HG03521 (cell line): ENCODE data around the gene DRICH1.
"Not testable (repeated sequence)": the region's sequence is repeated elsewhere in the genome, so short reads cannot be mapped to it uniquely, and the experiment has no call there.

ENCODE experiments used
- ATAC-seq: cut with Tn5 transposase; IDR thresholded peaks from one replicate; pipeline ENCODE4 v1.9.1; 2021; ENCODE audit warnings: mild to moderate bottlenecking, moderate library complexity; ENCODE audit not compliant: unreplicated experiment

DRICH1 gene

DNA sequence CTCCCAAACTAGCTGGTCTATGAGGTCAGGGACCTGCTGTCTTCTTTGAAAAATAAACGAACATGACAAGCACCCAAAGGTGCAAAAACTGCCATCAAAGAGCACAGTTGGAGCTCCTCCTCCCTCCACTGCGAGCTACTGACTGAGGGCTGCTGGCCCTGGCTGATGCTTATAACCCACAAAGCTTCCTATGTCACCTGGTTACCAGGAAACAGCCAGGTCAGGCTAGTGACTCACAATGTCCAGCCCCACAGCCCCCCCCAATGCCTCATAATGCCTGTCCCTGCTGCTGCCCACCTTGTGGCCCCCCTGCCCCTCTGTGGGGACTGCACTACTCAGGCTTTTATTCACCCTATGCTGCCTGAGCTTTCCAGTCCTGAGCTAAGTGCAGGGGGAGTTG lies at the start of gene DRICH1:
Gene DRICH1 (minus strand): TSS at position 144 of the 400 bp plus-strand sequence. CDS start 298 bp downstream, outside the sequence.
- no peak for ATAC-seq

- ATAC-seq = no peak
Measured at GRCh38 chr22:23681026-23681809, 49.1 kb upstream of the DRICH1 start.

GRCh38 chr22:23678133-23678532 lies 46.0 kb upstream of the DRICH1 start:
- ATAC-seq = no peak

- no peak for ATAC-seq
Measured at GRCh38 chr22:23677701-23677995, 45.5 kb upstream of the DRICH1 start.

DNA sequence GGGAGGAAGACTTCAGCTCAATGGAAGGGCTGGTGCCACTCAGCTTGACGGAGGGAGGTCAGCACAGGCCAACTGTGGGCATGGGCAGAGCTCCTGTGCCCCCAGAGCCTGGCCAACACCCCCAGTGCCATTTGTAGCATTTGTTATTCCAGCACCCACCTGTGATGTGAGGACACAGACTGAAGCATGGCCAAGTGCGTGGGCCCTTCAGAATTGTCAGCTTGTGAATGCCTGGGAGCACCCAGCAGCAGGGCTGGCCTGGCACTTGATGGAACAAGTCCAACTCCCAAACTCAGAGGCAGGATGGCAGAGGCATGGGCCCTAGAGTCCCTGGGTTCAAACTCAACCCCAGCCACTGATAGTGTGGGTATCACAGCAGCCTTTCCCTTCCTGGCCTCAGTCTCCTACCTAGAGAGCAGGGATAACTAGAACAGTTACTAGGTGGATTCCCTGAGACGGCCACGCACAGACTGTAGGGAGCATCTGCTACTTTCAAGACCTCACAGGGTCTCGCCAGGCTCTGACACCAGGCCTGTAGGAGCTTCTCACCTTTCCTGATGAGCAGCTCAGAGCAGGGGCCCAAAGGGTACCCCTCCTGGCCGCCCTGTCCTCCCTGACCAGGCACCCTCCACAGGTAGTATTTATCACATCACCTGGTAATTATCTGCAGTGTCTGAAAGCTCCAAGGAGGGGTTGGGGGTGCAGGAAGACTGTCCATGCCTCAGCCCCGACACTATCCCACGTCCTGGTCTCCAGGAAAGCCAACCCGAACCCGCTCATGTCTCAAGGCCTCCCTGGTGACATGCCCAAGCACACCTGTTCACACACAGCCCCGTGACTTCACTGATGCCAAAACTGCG lies 45.0 kb upstream of the DRICH1 start:
- ATAC-seq = not testable (repeated sequence)

DNA sequence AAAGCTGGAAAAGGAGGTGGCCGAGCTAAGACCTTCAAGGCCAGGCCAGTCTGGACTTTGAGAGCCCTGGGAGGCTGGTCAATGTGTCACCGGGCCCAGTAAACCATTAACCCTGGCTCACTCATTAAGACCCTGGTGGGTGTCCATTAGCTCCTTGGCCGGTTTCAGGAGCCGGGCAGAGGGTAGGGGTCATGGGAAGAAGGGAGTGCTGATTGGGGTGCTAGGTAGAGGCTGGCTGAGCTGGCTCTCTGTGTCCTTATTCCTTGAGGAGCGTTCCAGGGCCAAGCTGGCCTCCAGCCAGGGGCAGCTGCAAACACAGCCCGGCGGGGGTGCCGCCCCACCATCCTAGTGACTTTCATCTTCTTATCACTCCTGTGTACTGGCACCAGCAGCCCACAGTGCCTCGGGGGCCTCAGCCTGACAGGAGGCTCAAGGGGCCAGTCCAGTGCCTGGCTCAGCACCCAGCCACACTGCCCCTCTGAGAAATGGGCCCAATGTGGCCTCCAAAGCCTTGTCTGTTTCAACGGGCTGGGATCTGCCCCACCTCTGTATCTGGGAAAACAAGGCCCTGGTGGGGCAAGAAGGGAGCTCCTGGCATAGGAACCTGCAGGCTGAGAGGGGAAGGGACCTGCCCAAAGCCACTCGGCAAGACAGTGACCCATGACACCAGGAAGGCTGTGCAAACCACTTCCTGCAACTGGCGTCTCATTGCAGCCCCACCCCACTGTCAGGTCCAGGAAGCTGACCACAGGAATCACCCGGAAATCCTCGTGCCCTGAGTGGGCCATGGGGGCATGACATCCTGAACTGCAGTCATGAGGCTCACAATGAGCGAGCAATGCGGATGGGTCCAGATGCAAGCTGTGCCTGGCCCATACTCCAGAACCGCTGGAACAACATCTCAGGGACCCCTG lies 43.6 kb upstream of the DRICH1 start:
- ATAC-seq = no peak

DNA sequence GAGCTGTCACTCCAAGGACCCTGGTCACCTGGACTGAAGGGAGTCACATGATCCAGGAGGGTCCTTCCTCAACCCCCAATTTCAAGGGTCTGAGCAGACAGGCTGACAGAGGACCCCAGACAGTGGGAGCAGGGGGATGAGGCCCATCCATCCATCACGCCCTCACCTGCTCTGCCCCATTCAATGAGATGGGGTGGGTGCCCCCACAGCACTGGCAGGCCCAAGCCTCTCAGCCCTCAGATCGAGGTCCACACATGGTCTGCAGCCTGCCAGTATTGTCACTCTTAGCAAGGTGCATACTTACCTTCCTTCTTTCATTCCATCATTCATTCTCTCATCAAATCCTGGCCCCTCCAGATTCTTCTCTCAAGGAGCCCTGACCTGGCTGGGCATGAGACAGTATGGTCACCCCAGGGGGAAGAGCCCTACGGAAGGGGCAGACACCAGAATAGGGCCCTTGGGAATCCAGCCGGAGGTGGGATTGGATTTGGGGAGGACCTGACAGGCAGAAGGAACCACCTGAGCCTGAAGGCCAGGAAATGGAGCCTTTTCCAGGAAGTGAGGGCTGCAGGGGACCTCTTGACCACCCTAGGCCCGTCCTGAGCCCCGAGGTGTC lies 42.9 kb upstream of the DRICH1 start:
- not testable (repeated sequence) for ATAC-seq

DNA sequence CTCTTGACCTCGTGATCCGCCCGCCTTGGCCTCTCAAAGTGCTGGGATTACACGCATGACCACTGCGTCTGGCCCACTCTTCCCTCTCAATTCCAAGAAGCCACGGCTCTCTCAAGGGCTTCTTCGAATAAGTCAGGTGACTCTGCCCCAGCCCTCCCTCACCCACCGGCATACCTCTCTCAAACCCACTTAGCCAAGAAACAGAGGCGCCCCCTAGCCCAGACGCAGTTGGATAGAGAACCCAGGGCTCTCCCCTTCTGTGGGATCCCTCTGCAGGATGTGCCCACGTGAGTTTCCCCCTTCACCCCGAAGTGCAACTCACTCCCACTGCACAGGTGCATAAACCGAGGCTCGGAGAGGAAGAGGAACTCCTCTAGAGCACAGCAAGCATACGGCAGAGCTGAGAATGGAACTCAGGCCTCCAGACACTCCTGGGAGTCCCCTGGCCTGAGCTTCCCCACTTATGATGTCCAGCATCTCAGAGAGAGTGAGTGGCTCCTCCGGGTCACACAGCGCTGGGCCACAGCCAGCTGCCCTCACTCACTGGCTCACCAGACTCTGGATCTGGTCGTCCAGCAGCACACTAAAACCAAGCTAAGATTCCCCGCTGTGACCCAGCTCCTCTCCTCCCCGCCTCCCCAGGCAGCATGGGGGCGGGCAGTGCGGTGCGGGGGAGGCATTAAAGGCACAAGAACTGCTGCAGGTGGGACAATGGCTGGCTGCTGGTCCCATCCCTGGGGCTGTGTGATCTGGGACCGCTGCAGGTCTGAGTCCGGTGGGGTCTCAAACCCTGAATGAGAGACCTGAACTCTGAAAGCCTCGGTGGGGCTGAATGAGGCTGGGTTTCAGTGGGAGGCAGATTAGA lies 41.9 kb upstream of the DRICH1 start:
- ATAC-seq = no peak

- no peak for ATAC-seq
Measured at GRCh38 chr22:23673050-23673620, 41.0 kb upstream of the DRICH1 start.

DNA sequence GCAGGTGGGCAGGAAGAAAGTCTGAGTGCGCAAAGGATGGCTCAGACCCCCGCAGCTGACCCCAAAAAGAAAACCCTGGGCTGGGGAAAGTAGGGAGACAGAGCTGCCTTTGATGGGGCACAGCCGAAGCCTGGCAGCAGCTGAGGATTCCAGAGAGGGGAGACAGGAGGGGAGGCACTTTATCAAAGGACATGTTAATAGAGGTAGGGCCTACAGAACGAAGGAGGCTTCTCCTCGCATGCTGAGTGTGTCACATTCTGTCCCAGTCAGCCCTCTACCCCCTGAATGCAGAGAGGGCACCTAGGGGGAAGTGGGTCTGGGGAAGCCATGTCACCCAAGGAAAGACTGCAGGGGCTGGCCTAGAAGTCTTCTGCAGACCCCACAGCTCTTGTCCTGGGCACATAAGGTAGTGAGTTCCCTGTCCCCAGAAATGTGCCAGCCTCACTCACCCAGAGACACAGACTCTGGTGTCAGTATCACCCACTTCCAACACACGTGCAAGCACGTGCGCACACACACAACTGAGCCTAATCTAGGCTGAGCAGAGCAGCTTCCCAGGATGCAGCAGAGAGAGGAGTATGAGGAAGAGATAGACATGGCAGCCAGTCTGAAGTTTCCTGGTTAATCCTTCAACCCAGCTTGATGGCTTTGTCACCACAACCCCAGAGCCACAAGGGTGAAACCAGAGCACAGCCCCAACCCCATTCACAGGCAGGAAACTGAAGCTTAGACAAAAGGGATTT lies 40.4 kb upstream of the DRICH1 start:
- not testable (repeated sequence) for ATAC-seq

DNA sequence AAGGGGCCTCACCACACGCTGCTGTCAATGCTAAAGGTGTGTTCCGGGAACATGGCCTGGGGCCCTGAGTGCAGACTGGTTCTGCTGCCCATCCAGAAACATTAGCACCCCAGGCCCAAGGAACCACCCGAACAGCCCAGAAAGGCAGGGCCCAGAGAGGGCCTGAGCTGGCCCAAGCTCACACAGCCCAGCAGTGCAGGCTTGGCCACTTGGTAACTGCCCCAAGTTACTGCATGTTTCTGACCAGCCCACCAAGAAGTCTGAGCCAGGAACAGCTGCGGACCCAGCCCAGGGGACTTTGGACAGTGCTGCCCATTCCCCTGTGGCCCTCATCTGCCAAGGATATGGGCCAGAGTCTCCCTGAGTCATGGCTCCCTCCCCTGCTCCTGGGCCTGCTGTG lies 39.3 kb upstream of the DRICH1 start:
- ATAC-seq = not testable (repeated sequence)

GRCh38 chr22:23670378-23671295 lies 38.5 kb upstream of the DRICH1 start:
- ATAC-seq = no peak

DNA sequence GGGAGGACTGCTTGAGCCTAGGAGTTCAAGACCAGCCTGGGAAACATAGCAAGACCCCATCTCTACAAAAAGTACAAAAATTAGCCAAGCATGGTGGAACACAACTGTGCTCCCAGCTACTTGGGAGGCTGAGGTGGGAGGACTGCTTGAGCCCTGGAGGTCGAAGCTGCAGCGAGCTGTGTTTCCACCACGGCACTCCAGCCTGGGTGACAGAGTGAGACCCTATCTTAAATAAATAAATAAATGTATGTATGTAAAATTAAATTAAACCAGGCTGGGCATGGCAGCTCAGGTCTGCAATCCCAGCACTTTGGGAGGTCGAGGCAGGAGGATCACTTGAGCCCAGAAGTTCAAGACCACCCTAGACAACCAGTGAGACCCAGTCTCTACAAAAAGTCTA lies 28.3 kb upstream of the DRICH1 start:
- ATAC-seq = not testable (repeated sequence)

DNA sequence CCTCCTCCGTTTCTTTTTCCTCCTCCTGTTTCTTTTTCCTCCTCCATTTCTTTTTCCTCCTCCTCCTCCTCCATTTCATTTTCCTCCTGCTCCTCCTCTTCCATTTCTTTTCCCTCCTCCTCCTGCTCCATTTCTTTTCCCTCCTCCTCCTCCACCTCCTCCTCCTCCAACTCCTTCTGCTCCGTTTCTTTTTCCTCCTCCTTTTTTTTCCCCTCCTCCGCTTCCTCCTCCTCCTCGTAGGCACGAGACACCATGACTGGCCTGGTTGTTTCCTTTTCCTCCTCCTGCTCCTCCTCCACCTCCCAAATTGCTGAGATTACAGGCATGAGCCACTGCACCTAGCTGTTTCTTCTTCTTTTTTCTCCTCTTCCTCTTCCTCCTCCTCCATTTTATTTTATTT lies 25.6 kb upstream of the DRICH1 start:
- no peak for ATAC-seq

DNA sequence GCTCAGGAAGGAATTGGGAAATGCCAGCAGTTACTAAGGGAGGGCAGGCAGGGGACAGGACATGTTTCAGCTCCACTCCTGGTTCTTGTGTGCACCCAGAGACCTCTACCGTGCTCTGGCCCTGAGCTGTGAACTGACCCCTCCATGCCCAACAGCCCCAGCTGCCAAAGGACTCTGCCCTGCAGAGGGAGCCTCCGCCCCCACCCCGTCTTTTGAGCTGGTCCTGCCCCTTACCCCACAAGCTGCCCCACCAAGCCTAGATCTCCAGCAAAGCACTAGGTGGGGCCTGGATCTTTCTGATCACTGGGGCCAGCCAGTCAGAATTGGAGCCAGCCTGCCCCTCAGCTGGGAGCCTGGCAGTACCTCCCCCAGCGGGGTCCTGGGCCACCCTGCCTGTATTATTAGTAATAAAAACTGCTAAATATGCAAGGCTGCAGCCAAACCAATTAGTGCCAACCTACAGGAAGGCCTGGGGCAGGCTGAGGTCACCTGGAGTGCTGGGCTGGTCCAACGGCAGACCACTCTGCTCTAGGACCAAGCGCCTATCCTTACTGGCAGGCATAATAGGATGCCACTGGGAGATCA lies 23.9 kb upstream of the DRICH1 start:
- ATAC-seq = no peak

- no peak for ATAC-seq
Measured at GRCh38 chr22:23652711-23653110, 20.6 kb upstream of the DRICH1 start.

- no peak for ATAC-seq
Measured at GRCh38 chr22:23652286-23652685, 20.2 kb upstream of the DRICH1 start.
